ENCODE results near the gene CEMIP2. TPM values are rescaled to one million over a fixed set of nuclear protein-coding genes. Genes with fewer than 3 reads are reported as not detected.

CEMIP2 gene
- total and polyA plus RNA-seq, 10 of the 15 experiments (the other 5 are each of a cell fraction or from before 2014, with no cell fraction given): 0.50 to 19.2 (median 1.2) TPM

DNA sequence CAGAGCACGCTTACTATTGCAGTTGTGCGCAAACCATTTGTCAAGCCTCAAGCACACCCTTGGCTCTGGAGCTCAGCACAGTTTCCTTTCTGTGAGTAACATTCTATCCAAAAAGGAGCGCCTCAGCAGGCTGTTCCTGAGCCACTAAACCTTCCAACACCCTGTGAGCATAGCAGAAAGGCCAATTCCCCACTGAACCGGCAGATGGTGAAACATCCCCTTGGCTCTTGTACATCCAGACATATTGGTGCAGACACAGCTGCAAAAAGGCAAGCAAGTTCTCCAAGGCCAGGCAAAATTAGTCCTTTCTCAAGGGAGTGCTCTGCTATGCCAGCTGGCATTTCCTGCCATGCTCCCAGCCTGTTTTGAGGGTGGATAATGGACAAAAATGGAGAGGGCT, 44.1 kb upstream of the CEMIP2 start:
- TF ChIP-seq NR2F1 (conservative IDR thresholded peaks at IDR 0.05) (no peak), RBBP5 (conservative IDR thresholded peaks at IDR 0.05) (no peak), LARP7 (IDR thresholded peaks at IDR 0.05) (no peak), PAX8 (IDR thresholded peaks at IDR 0.05) (no peak), ATF7 (IDR thresholded peaks at IDR 0.05; ENCODE audit: low read depth) (no peak), SUPT20H (IDR thresholded peaks at IDR 0.05; ENCODE audit: borderline replicate concordance, control insufficient read depth, low read depth, low read length) (no peak), NR2C1 (IDR thresholded peaks at IDR 0.05) (no peak), NFXL1 (IDR thresholded peaks at IDR 0.05; ENCODE audit: borderline replicate concordance) (no peak), SP1 (IDR thresholded peaks at IDR 0.05; ENCODE audit: low read depth, low read length) (no peak), RCOR1 (conservative IDR thresholded peaks at IDR 0.05; ENCODE audit: low read depth, low read length) (no peak), NRF1 (conservative IDR thresholded peaks at IDR 0.05; ENCODE audit: low read depth, low read length) (no peak)
- TF ChIP-seq, protein P1, sequence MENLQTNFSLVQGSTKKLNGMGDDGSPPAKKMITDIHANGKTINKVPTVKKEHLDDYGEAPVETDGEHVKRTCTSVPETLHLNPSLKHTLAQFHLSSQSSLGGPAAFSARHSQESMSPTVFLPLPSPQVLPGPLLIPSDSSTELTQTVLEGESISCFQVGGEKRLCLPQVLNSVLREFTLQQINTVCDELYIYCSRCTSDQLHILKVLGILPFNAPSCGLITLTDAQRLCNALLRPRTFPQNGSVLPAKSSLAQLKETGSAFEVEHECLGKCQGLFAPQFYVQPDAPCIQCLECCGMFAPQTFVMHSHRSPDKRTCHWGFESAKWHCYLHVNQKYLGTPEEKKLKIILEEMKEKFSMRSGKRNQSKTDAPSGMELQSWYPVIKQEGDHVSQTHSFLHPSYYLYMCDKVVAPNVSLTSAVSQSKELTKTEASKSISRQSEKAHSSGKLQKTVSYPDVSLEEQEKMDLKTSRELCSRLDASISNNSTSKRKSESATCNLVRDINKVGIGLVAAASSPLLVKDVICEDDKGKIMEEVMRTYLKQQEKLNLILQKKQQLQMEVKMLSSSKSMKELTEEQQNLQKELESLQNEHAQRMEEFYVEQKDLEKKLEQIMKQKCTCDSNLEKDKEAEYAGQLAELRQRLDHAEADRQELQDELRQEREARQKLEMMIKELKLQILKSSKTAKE (IDR thresholded peaks at IDR 0.05; ENCODE audit: low read depth, poor library complexity, severe bottlenecking): no peak
- TF ChIP-seq, protein P2, sequence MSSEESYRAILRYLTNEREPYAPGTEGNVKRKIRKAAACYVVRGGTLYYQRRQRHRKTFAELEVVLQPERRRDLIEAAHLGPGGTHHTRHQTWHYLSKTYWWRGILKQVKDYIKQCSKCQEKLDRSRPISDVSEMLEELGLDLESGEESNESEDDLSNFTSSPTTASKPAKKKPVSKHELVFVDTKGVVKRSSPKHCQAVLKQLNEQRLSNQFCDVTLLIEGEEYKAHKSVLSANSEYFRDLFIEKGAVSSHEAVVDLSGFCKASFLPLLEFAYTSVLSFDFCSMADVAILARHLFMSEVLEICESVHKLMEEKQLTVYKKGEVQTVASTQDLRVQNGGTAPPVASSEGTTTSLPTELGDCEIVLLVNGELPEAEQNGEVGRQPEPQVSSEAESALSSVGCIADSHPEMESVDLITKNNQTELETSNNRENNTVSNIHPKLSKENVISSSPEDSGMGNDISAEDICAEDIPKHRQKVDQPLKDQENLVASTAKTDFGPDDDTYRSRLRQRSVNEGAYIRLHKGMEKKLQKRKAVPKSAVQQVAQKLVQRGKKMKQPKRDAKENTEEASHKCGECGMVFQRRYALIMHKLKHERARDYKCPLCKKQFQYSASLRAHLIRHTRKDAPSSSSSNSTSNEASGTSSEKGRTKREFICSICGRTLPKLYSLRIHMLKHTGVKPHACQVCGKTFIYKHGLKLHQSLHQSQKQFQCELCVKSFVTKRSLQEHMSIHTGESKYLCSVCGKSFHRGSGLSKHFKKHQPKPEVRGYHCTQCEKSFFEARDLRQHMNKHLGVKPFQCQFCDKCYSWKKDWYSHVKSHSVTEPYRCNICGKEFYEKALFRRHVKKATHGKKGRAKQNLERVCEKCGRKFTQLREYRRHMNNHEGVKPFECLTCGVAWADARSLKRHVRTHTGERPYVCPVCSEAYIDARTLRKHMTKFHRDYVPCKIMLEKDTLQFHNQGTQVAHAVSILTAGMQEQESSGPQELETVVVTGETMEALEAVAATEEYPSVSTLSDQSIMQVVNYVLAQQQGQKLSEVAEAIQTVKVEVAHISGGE (CRISPR knock-in tag; IDR thresholded peaks at IDR 0.05): no peak
- TF ChIP-seq, protein P3, sequence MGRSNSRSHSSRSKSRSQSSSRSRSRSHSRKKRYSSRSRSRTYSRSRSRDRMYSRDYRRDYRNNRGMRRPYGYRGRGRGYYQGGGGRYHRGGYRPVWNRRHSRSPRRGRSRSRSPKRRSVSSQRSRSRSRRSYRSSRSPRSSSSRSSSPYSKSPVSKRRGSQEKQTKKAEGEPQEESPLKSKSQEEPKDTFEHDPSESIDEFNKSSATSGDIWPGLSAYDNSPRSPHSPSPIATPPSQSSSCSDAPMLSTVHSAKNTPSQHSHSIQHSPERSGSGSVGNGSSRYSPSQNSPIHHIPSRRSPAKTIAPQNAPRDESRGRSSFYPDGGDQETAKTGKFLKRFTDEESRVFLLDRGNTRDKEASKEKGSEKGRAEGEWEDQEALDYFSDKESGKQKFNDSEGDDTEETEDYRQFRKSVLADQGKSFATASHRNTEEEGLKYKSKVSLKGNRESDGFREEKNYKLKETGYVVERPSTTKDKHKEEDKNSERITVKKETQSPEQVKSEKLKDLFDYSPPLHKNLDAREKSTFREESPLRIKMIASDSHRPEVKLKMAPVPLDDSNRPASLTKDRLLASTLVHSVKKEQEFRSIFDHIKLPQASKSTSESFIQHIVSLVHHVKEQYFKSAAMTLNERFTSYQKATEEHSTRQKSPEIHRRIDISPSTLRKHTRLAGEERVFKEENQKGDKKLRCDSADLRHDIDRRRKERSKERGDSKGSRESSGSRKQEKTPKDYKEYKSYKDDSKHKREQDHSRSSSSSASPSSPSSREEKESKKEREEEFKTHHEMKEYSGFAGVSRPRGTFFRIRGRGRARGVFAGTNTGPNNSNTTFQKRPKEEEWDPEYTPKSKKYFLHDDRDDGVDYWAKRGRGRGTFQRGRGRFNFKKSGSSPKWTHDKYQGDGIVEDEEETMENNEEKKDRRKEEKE (IDR thresholded peaks at IDR 0.05): no peak

More for the DNA sequence above, 44.1 kb upstream of the CEMIP2 start:
- CTCF ChIA-PET: interaction anchor here (1.3 to 2.6 kb wide), 3 partner anchors 31 to 226 kb away, joined by 4 to 14 read pairs (median 4); no protein-coding TSS in a partner anchor
- ATAC-seq (no peak), FAIRE-seq (no peak), DNase-seq (ENCODE audit: low read depth, low spot score) (no peak)
- SMC1A ChIA-PET (ENCODE audit: uncharacterized antibody, unreplicated experiment): no interaction called here
- H2AFZ ChIP-seq (ENCODE audit: control insufficient read depth, low read depth, low read length): no peak overlapping the region
- no peak overlapping the region for H3K4me2 ChIP-seq (ENCODE audit: control insufficient read depth, insufficient read depth)
- H3K36me3 ChIP-seq (ENCODE audit: control insufficient read depth in 2 of 2, insufficient read depth in 2 of 2, low read length in 1 of 2): no peaks in the 10 kb centered on the region
- H3K79me2 ChIP-seq (ENCODE audit: control insufficient read depth, insufficient read depth, low read length): no peaks in the 10 kb centered on the region
- no peak overlapping the region for H3K4me3 ChIP-seq
- POLR2A ChIA-PET: no interaction called here
- H3K27me3 ChIP-seq (replicated peaks in 1 of 2; ENCODE audit: control insufficient read depth in 2 of 2, insufficient read depth in 2 of 2, low read length in 1 of 2): no peaks in the 10 kb centered on the region
- no peaks in the 10 kb centered on the region for H4K20me1 ChIP-seq (ENCODE audit: control insufficient read depth, insufficient read depth)
- intact Hi-C loops (cut with micrococcal nuclease; ENCODE audit: unreplicated experiment): no loop called here
- no peaks in the 10 kb centered on the region for H3K9me3 ChIP-seq (replicated peaks; ENCODE audit: control insufficient read depth, insufficient read depth, low read length)
- RAD21 ChIA-PET (ENCODE audit: unreplicated experiment): interaction anchor here (2.3 kb wide), 1 partner anchor 213 kb away, joined by 8 read pairs; no protein-coding TSS in a partner anchor
- BruUV-seq (replicated peaks): no TSS peak
- H3K9ac ChIP-seq (ENCODE audit: control insufficient read depth, insufficient read depth, low read length): no peak overlapping the region
- 74% methylated on average over 4 of the region's 4 CpGs for WGBS (ENCODE audit: insufficient coverage, insufficient replicate concordance, low lambda C conversion rate, missing lambda C conversion rate)
- H3K4me1 ChIP-seq (ENCODE audit: control insufficient read depth, insufficient read depth, low read length): no peaks in the 10 kb centered on the region
- in situ Hi-C loops (cut with MboI): no loop called here
- H3K27ac ChIP-seq (ENCODE audit: control insufficient read depth, insufficient read depth): no peak overlapping the region

All from GM12878 (cell line).